ENCODE measurements around the gene GPX3. TPM values are rescaled to one million over a fixed set of nuclear protein-coding genes. Genes with fewer than 3 reads are reported as not detected.

The GPX3 gene
- total RNA-seq, 1 donor from 2014 or later = 32.5 TPM

DNA sequence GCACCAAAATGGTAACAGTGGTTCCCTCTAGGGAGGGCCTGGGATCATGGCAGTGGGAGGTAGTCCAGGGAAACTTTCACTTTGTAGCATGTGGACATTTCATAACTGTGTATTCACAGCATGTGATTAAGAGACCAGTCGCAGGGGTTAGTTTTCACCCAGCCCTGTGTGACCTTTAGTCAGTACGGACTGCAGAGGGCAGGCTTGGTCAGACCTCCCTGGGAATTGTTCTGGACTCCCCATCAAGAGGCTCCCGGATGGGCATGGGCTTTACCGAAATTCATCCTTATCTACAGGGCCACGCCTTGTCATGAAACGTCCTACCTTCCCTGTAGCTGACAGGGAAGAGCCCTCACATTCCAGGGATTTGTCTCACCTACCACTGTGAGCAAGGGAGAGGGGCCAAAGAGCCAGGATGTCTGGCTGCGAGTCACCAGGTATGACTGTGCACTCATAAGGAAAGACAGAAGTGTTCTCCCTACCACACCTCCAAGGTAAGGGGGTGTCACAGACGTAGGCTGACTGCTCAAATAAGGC is 19.9 kb downstream of the GPX3 start:
- no peak overlapping the region for H3K4me3 Mint-ChIP-seq (ENCODE audit: unreplicated experiment)
- H3K27ac Mint-ChIP-seq (ENCODE audit: unreplicated experiment) = no peak overlapping the region
- H3K36me3 Mint-ChIP-seq (ENCODE audit: low read depth, unreplicated experiment) = peaks cover 47% of the 10 kb centered on the region
- H3K9me3 Mint-ChIP-seq (ENCODE audit: unreplicated experiment) = no peaks in the 10 kb centered on the region
- peaks cover 1% of the 10 kb centered on the region for H3K27me3 Mint-ChIP-seq (ENCODE audit: unreplicated experiment)
- peaks cover 4% of the 10 kb centered on the region for H3K4me1 Mint-ChIP-seq (ENCODE audit: unreplicated experiment)
- TF ChIP-seq, protein P1, sequence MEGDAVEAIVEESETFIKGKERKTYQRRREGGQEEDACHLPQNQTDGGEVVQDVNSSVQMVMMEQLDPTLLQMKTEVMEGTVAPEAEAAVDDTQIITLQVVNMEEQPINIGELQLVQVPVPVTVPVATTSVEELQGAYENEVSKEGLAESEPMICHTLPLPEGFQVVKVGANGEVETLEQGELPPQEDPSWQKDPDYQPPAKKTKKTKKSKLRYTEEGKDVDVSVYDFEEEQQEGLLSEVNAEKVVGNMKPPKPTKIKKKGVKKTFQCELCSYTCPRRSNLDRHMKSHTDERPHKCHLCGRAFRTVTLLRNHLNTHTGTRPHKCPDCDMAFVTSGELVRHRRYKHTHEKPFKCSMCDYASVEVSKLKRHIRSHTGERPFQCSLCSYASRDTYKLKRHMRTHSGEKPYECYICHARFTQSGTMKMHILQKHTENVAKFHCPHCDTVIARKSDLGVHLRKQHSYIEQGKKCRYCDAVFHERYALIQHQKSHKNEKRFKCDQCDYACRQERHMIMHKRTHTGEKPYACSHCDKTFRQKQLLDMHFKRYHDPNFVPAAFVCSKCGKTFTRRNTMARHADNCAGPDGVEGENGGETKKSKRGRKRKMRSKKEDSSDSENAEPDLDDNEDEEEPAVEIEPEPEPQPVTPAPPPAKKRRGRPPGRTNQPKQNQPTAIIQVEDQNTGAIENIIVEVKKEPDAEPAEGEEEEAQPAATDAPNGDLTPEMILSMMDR (IDR thresholded peaks at IDR 0.05; ENCODE audit: unreplicated experiment) = no peak
- DNase-seq (ENCODE audit: low spot score) = no peak

DNA sequence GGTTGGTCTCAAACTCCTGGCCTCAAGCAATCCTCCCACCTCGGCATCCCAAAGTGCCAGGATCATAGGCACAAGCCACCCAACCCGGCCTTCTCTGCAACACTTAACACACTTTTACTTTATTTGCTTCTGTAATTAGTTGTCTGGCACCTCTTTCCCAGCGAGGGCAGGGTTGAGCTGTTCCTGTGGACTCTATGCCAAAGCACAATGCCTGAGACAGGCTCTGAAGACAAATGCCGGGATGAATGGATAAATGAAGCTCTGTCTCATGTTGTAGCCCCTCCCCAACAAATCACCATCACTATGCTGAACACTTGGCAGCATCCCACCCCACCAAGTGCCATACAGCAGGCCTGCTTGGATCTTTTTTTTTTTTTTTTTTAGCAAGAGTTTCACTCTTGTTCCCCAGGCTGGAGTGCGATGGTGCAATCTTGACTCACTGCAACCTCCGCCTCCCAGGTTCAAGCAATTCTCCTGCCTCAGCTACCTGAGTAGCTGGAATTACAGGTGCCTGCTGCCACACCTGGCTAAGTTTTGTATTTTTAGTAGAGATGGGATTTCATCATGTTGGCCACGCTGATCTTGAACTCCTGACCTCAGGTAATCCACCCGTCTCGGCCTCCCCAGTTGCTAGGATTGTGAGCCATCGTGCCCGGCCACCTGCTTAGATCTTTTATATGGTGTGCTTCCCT is 21.3 kb downstream of the GPX3 start:
- Mint-ChIP-seq H3K27ac (ENCODE audit: unreplicated experiment) (no peak overlapping the region), H3K4me3 (ENCODE audit: unreplicated experiment) (no peak overlapping the region), H3K4me1 (ENCODE audit: unreplicated experiment) (peaks cover 4% of the 10 kb centered on the region), H3K27me3 (ENCODE audit: unreplicated experiment) (peaks cover 1% of the 10 kb centered on the region), H3K9me3 (ENCODE audit: unreplicated experiment) (no peaks in the 10 kb centered on the region), H3K36me3 (ENCODE audit: low read depth, unreplicated experiment) (peaks cover 50% of the 10 kb centered on the region)
- TF ChIP-seq, protein P1 (IDR thresholded peaks at IDR 0.05; ENCODE audit: unreplicated experiment) = no peak
- no peak for DNase-seq (ENCODE audit: low spot score)

DNA sequence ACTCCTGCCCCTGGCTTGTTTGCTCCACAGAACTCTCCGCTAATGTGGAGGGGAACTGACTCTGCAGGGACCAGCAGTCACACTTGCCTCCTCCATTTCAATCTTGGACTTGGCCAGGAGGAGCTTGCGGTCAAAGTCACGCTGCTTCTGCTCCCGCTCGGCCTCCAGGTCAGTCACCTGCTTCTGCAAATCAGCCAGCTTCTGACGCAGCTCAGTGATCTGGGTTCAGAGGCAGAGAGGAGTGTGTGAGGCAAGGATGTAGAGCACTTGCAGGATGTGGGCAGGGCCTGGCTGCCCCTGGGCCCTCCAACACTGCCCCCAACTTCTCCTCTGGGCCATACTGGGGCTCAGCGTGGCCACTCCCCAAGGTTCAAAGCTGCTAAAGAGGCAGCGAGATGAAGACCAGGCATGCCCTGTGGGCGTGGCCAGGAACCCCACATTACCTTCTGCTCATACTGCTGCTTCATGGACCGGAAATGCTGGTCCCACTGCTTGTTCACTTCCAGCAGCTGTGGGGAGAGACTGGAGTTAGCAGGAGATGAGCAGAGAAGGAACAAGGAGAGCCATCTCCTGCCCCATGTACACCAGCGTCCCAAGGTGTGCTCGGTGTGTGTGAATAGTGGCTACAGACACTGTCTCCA is 22.2 kb downstream of the GPX3 start:
- Mint-ChIP-seq H3K4me3 (ENCODE audit: unreplicated experiment) (no peak overlapping the region), H3K9me3 (ENCODE audit: unreplicated experiment) (no peaks in the 10 kb centered on the region), H3K4me1 (ENCODE audit: unreplicated experiment) (peaks cover 2% of the 10 kb centered on the region), H3K36me3 (ENCODE audit: low read depth, unreplicated experiment) (peaks cover 48% of the 10 kb centered on the region), H3K27ac (ENCODE audit: unreplicated experiment) (no peak overlapping the region), H3K27me3 (ENCODE audit: unreplicated experiment) (peaks cover 1% of the 10 kb centered on the region)
- DNase-seq (ENCODE audit: low spot score) = no peak
- TF ChIP-seq, protein P1 (IDR thresholded peaks at IDR 0.05; ENCODE audit: unreplicated experiment) = no peak

DNA sequence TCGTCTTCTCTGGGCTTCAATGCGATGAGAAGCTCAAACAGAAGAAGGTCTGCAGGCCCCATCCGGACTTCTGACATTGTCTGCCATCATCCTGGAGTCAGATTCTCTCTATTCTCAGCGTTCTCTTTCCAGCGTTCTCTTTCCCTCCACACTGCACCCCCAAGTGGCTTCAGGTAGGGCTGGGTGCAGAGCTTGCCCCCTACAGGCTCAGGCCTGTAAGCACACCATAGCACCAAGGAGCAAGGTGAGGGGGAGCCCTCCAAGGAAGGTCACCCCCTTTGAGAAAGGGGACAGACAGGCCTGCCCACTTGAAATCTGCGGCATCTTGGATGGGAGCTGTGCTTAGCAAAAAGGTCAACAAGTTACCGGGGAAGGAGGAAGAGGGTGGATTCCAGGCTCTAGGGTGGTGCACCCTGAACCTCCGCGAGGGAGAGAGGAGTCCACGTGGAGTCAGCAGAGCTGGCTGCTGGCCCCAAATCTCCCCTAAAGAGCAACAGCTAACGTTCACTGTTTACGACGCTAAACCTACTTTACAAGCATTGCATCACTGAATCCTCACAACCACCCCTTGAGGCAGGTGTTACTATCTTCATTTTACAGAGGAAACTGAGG is 27.5 kb downstream of the GPX3 start:
- Mint-ChIP-seq H3K27ac (ENCODE audit: unreplicated experiment) (no peak overlapping the region), H3K9me3 (ENCODE audit: unreplicated experiment) (no peaks in the 10 kb centered on the region), H3K4me1 (ENCODE audit: unreplicated experiment) (no peaks in the 10 kb centered on the region), H3K27me3 (ENCODE audit: unreplicated experiment) (peaks cover 9% of the 10 kb centered on the region), H3K36me3 (ENCODE audit: low read depth, unreplicated experiment) (peaks cover 41% of the 10 kb centered on the region), H3K4me3 (ENCODE audit: unreplicated experiment) (no peak overlapping the region)
- TF ChIP-seq, protein P1 (IDR thresholded peaks at IDR 0.05; ENCODE audit: unreplicated experiment) = peak; percentile 64
- peak; percentile 40 for DNase-seq (ENCODE audit: low spot score)

All from endothelial cell (in vitro differentiated cells).